HG03342 (cell line): ENCODE results near the gene CDCA7.
A peak's percentile ranks its signal among the peaks of the same experiment; 100 is the strongest.
"Not testable (repeated sequence)": the region's sequence is repeated elsewhere in the genome, so short reads cannot be mapped to it uniquely, and the experiment has no call there.

Experiments used
- ATAC-seq: cut with Tn5 transposase; IDR thresholded peaks from one replicate; pipeline ENCODE4 v1.9.1; 2021; ENCODE audit warnings: mild to moderate bottlenecking, moderate library complexity; ENCODE audit not compliant: unreplicated experiment

The CDCA7 gene

DNA sequence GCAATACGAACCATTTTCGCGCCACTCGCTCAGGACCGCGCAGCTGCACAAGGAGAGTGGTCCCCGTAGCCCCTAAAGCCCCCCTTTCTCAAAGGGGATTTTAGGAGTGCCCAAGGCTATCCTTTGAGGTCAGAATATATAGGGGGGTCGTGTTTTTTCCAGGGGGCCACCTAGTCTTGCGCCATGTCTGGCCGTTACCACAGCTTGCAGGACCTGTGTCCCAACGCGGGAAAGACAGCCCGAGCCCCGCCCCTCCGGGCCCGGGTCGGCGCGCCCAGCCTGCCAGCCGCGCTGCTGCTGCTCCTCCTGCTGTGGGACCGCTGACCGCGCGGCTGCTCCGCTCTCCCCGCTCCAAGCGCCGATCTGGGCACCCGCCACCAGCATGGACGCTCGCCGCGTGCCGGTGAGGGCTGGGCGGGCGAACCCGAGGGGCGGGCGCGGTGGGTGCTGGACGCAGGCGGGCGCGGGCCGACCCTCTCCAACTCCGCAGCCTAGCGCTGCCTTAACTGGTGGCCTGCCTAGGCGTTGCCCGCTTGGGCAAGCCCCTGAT, at the start of gene CDCA7:
CDCA7 (plus strand) TSS at position 291 of the 550 bp plus-strand sequence; CDS start at position 383, 92 bp downstream.
- peak; percentile 56 for ATAC-seq

DNA sequence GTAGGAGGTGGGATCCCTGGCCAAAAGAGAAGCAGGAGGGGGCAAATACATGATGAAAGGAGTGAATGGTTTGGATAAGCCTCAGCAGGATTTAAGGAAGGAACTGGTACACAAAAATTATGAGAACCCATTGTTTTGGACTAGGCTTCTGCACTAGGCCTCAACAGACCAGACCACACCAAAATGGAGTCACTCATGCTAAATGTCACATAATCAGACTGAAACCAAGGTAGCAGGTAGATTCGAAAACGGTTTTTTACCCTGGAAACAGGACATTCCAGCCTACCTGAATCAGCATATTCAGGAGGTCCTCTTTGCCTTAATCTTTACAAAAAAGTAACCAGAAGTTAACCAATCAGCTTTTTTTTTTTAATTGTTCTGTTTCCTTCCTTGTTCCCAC, 49.4 kb upstream of the CDCA7 start:
- no peak for ATAC-seq

DNA sequence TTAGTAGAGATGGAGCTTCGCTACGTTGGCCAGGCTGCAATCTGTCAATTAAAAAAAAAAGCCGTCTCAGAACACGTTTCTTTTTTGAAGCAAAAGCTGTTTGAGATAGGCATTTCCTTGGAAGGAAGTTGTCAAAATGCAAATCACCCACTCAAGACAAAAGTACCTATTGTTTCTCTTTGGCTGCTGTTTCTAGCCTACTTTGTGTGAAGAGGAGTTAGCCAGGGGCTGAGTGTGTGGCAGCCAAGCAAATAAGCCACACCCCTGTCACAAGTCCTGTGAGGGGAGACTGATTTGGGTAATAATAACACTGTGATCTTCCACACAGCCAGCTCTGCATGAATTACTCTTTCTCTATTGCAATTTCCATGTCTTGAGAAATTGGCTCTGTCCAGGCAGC, 47.4 kb upstream of the CDCA7 start:
- peak; percentile 87 for ATAC-seq

DNA sequence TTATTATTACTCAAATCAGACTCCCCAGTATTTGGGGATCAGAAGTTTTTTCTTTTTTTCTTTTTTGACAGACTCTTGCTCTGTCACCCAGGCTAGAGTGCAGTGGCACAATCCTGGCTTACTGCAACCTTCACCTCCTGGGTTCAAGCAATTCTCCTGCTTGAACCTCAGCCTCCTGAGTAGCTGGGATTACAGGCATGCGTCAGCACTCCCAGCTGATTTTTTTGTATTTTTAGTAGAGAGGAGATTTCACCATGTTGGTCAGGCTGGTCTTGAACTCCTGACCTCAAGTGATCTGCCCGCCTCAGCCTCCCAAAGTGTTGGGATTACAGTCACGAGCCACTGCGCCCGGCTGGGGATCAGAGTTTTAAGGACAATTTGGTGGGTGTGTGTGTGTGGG, 45.3 kb upstream of the CDCA7 start:
- ATAC-seq = not testable (repeated sequence)

DNA sequence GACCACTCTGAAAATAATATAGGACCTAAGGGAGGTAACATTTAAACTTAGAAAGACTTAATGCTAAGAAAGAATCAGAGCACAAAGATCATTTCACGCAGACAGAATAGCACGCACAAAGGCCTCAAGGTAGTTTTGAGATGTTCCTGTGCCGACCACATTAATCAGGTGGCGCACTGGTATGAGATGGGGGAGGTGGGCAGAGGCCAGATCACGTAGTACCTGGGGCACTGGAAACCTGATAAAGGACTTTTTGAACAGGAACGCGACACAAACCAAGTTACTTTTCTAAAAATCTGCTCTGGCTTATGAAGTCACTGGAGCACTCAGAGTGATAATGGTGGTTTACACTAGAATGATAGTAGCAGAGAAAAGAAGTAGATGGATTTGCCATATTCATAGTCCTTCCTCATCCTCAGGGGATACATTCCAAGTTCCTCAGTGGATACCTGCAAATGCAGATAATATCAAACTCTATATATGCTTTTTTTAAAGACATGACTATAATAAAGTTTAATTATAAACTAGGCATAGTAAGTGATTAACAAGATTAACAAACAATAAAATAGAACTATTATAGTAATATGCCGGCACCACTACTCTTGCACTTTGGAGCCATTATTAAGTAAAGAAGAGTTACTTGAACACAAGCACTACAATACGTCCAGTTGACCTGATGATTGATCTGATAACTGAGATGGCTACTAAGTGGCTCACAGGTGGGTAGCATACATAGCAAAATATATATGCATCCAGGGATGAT, 42.6 kb upstream of the CDCA7 start:
- no peak for ATAC-seq

DNA sequence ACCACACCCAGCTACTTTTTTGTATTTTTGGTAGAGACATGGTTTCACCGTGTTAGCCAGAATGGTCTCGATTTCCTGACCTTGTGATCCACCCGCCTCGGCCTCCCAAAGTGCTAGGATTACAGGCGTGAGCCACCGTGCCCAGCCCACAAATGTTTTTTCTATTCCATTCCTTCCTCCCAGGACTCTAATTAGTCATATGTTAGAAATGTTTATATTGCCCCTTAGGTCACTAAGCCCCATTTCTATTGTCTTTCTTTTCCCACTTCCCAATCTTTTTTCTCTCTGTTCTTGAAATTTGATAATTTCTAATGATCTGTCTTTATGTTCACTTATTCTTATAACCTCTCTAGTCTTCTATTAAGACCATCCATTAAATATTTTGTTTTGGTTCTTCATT, 31.3 kb upstream of the CDCA7 start:
- ATAC-seq = no peak

DNA sequence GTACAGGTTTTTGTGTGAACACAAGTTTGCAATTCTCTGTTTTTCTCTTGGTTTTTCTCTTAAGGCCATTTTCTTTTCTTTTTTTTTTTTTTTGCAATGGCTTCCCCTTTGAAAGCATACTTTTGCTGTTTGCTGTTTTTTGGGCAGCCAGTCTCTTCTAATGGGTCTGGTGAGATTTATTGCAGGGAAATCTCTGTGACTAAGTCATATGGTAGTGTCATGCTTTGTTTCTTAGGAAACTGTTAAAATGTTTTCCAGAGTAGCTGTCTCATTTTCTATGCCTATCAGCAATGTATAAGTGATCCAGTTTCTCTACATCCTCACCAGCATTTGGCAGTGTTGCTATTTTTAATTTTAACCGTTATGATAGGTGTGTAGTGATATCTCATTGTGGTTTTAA, 27.9 kb upstream of the CDCA7 start:
- no peak for ATAC-seq

DNA sequence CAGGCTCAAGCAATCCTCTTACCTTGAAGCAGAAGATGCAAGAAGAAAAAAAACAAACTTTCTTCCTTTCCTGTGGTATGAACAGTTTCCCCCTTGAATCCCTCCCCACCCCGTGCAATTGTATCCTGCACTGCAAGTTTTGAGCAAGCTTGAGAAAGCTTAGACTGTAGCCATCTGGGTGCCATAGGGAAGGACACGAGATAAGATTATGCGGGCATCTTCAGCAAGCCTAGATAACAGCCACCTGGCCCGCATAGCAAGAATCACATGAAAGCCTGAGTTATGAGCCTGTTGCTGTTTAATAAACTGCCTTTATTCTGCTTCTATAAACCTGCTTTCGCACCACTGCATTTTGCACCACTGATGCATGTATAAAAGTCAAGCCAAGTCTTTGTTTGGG, 27.3 kb upstream of the CDCA7 start:
- ATAC-seq = no peak

DNA sequence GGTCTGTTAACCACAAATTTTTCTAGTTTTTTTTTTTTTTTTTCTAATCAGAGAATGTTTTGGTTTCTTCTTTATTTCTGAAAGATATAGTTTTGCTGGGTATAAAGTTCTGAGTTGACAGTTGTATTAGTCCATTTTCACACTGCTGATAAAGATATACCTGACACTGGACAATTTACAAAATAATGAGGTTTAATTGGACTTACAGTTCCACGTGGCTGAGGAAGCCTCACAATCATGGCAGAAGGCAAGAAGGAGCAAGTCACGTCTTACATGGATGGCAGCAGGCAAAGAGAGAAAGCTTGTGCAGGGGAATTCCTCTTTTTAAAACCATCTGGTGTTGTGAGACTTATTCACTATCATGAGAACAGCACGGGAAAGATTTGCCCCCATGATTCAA, 21.7 kb upstream of the CDCA7 start:
- not testable (repeated sequence) for ATAC-seq

DNA sequence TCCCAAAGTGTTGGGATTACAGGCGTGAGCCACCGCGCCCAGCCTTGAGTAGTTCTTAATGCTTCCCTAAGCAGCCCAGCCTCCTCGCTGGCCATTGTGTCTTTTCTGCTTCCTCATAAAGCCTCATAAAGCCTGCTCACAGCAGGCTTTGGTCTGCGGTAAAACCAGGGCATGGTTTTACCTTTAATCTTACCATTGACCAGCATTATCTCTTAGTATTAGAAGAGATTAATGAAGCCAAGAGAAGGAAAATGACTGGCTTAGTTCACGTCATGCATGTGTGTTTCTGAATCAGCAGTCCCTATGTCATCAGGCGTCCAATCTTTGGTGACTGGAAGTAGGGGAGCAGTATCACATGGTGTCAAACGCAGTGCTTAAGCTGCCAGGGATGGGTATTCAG, 14.9 kb upstream of the CDCA7 start:
- no peak for ATAC-seq

DNA sequence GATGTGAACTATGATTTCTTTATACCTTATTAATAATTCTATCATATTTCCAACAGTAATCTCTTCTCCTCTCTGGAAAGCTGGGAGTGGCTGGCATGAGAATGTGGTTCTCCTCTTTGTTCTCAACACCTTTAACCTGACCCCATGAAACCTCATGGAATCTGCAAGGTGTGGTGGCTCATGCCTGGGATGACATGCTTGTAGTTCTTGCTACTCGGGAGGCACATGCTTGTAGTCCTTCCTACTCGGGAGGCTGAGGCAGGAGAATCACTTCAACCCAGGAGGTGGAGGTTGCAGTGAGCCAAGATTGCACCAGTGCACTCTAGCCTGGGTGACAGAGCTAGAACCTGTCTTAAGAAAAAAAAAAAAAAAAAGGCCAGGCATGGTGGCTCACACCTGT, 10.8 kb upstream of the CDCA7 start:
- ATAC-seq = no peak

DNA sequence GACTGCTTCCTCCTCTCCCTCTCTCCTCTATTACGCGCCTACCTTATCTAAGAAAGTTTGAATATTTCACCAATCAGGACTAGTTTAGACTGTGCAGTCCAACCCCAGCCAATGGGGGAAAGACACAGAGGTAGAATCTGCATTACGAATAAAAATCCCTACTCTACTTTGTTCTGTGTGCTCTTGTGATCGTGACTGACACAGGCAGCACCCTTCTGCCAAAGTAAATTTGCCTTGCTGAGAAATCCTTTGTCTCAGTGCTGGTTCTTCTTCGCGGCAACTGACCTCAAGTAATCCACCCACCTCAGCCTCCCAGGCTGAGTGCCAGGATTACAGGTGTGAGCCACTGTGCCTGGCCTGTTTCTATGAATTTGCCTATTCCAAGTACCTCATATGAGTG, 8.6 kb upstream of the CDCA7 start:
- ATAC-seq = no peak

DNA sequence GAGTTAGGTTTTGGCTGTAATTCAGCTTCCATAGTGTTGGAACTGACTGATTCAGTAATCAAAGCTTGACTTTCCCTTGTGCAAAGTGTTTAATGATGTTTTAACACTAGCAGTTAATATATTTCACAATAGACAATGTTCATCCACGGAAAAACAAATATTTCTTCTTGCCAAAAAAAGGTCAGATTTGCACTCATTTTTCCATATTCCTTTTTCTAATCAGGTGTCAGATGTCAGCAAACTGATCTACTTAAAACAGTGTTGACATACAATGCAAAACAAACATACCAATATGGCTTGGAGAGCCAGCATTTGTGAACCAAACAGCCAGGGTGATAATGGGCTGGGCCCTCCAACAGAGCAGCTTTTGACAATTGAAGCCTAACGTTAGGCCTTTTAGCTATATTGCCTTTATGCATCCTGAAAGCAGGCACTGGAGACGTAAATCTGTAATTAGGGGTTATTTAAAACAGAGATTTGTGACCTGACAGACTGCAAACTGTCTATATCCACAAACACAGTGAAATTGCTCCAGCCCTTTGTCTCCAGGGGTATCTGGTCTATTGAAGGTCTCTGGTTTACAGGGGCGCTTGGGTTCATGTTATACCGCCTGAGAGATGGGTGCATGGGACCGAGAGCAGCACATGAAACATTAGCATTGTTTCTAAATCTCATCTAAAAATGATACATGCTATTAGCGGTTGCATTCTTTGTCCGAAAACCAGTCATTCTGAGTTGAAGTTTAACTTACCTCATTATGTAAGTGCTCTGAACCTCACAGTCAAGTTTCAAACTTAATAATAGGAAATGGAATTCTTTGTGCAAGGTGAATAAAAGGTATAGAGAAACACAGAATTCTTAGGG, 7.1 kb upstream of the CDCA7 start:
- no peak for ATAC-seq

DNA sequence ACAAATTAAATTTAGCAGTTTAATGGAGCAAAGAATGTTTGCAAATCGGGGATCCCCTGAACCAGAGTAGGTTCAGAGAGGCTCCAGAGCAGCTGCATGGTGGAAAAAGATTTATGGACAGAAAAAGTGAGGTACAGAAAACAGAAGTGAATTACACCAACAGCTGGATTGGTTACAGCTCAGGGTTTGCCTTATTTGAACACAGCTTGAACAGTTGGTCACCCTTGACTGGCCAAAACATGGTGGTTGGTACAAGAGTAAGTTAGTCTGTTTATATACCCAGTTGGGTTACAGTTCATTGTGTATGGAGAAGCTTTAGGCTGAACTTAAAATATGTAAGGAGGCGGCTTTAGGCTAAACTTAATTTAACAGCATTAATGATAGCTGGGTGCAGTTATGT, 5.4 kb upstream of the CDCA7 start:
- no peak for ATAC-seq

DNA sequence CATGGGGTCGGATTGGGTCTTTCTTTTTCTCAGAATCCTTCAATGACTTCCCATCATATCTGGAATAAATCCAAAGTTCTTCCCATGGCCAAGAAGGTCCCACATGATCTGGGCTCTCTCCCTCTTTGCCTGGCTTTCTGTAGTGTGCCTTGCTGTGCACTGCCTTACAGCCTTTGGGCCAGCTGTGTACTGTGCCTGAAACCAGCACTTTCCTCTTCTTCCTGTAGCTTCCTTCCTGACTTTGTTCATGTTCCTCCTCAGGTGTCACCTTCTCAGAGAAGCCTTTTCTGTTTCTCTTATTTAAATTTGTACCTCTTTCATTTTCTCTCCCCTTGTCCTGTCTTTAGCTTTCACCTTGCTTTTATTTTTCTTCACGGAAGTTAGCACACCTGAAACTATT, 4.3 kb upstream of the CDCA7 start:
- ATAC-seq = no peak

DNA sequence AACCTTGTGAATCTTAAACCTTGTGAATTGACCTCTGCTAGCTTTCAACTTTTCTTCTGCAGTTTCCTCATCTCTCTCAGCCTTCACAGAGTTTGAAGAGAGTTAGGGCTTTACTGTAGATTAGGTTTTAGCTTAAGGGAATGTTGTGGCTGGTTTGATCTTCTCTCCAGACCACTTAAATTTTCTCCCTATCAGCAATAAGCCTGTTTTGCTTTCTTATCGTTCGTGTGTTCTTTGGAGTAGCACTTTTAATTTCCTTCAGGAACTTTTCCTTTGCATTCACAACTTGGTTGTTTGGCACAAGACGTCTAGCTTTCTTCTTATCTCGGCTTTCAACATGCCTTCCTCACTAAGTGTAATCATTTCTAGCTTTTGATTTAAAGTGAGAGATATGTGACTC, 2.8 kb upstream of the CDCA7 start:
- no peak for ATAC-seq

DNA sequence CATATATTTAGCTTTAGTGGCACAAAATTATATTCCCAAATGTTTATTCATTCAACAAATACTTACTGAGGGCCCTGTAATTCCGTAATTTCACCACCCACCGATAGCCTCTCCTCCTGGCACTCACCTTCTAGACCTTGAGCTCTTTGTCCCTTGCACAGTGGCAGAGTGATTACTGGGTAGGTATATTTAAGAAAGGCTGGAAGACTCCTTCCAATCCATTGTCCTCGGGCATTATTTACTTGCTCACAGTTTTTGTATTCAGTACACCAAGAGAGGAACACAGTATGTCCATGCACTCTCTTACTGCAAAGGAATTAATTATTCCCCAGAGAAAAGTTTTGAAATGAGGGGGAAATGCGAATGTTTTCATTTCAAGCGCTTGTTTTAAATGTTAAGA, 1.1 kb upstream of the CDCA7 start:
- no peak for ATAC-seq

DNA sequence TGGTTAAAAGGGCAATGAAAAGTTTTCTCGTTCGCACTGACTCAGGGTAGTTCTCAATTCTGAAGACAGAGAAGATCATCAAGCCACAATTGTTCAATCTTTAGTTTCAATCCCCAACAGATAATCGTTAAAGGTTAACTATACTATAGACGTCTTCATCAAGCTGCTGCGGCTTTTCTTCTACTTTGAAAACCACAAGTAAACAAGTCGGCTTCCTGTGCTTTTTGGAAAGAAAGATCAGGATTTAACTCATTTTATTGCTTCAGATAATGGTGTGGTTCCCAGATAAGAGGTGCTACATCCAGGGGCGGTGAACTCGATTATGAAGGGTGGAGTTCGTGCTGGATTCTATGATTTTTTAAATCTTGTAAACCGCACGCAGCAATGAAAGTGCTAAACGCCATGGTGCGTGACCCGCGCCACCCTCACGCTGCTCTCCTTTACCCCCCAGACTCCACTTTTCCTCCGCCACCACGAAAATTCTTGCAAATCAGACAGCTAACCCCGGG, 545 bp upstream of the CDCA7 start:
- ATAC-seq = peak; percentile 62

DNA sequence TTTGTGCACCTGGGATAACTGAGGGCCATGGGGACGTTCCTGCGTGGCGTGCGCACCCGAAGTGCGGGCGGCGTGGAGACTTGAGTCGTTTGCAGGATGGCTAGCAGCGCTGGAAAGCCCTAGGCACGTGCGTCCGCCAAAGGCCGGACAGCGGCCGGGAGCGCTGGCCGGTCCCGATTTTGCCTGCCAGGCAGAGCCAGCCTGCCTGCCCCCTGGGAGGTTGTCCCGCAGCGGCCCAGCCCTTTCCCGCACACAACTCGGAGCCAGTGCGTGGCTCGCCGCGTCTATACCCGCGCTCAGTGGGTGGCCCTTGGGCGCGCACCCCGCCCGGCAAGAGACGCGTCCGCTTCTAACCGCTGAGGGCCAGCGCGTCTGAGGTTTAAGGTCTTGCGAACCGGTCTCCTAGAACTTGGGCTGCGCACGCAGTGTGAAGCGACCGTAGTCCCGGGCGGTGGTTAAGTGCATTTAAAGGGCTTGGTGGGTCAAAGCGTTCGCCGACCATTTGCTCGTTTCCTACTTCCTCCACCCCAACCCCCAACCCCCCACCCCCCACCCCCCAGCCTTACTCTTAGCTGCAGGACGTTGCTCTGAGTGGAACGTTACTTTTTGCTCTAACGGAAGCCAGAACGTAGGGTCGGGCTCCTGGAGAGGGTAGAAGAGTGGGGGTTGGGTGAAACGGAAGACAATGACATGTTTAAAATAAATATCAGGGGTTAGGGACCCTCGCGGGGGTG, 627 bp downstream of the CDCA7 start:
- peak; percentile 32 for ATAC-seq

DNA sequence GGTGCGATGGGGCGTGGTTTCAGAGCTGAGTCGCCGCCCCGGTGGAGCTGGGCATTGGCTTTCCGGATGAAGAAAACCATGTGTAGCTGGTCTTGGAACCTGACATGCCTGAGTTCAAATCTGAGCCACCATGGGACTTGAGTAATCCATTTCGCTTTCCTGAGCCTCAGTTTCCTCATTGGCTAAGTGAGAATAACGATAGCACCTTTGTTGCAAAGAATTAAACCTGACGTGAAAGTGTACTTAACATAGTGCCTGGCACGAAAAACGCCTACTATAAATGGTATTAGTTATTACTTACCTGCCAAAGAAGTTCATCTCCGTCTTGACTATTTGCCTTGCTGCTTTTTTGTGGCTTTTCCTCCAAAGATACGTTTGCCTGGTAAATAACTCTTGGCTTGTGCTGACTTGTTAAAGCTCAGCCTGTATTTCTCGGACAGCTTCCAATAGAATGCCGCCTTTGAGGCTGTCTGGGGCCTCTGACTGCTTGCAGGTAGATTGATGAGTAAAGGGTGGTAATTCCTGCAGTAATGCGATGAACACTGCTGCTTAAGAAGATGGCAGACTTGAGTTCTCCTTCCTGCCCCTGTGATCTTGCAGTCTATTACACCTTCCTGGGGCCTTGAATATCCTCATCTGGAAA, 1.3 kb downstream of the CDCA7 start:
- no peak for ATAC-seq

DNA sequence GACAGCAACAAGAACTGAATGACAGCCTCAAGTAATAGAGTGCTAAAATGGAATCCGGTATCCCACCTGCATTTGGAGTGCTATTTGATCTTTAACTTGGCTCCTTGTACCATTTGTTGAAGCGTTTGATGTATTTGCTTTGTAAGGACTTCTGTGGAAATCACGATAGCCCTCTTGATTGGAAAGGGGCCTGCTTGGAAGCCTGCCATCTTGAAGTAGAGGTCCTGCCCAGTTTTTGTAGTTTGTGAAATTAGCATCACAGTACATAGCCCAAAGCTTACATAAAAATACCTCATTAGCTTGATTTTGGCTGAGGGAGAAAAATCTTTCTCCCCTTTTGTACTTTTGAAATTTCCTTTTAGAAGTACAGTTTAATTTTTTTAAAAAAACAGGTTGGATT, 2.7 kb downstream of the CDCA7 start:
- ATAC-seq = no peak
